GM10847 (cell line): ENCODE results near the gene LPP.

Experiments used
- POLR2A ChIP-seq: IDR thresholded peaks from 2 replicates; pipeline ENCODE4 v1.6.1; 2011; ENCODE audit not compliant: insufficient read length; ENCODE audit errors: extremely low read depth

LPP gene

DNA sequence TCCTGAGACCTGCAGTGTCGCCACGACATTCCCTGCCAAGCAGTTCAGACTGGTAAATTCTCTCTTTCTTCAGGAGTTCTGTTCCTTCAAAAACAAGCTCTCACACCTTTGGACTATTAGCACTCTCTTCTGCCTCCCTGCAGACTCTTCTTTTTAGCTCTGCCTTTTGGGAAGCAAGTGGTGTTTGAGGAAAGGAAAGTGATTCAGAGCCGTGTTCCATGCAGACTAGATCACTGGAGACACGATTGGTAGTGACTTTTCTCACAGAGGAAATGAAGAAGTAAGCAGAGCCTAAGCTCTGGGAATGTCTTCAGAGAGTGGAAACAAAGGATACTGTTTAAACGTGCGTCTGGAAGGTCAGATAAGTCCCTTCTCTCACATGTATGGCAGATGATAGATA, 747.2 kb downstream of the LPP start:
- no peak for TF ChIP-seq POLR2A

DNA sequence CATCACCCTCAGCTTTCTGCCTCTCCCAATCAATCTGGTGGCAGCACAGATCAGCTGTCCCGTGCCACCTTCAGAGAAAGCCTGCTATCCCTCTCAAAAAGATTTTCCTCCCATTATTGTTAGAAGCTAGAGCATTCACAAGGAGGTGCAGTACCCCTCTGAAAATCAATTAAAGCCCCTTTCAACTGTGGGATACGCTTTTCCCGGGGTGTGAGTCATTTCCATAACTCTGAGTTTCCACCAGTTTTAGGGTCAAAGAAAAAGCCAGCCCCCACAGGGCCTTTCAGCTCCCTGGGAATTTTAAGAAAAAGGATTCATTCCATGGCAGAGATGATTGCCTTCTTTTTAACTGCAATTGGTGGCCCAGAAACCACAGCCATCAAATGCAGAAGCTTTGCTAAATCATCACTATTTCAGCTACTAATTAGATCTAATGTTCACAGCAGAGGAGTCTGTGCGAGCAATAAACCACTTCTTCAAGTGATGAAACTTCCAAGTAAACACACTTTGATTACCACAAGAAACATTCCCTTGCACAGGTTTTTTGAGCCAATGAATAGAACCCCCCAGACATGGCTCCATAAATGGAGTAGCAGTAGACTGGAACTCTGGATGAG, 747.8 kb downstream of the LPP start:
- no peak for TF ChIP-seq POLR2A

DNA sequence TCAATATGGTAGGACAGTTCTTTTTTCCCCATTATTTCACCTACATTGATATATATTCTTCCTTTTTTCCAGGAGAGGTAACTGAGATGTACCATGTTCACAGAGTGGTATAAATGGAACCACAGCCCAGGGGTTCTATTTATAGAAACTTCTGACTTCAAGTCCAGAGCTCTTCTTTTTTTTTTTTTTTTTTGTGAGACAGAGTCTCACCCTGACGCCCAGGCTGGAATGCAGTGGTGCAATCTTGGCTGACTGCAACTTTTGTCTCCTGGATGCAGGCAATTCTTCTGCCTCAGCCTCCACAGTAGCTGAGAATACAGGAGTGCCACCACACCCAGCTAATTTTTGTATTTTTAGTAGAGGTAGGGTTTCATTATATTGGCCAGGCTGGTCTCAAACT, 750.7 kb downstream of the LPP start:
- TF ChIP-seq POLR2A: no peak

DNA sequence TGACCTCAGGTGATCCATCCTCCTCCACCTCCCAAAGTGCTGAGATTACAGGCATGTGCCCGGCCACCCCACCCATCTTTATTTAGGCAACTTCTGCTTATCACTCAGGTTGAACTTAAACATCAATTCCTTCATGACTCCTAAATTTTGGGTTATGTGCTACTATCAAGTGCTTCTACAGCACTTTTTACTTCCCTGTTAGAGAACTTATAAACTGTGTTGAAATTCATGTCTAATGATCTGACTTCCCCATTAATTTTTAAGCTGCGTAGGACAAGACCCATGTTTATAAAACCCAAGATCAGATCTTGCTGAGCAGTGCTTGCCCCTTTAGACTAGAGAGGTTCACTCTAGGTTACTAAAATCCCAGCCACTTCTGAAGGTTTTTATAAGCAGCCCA, 751.6 kb downstream of the LPP start:
- TF ChIP-seq POLR2A: no peak

DNA sequence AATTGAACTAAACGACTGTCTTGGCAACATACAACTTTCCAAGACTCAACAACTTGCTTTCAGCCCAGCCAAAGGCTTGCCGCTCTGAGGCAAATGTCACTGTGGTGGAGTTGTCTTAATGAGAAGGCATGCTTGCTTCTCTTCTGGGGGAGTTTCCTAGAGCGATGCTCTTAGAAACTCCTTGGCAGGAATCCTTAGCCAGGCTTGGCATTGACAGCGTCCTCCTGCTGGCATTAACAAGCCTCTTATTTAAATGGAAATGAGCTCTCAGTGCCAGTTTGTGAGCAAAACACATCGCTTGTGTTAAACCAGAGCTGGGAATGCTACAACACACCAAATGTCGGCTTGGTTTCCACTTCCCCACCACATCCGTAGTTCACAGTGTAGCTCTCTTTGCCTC, 752.3 kb downstream of the LPP start:
- TF ChIP-seq POLR2A: no peak

DNA sequence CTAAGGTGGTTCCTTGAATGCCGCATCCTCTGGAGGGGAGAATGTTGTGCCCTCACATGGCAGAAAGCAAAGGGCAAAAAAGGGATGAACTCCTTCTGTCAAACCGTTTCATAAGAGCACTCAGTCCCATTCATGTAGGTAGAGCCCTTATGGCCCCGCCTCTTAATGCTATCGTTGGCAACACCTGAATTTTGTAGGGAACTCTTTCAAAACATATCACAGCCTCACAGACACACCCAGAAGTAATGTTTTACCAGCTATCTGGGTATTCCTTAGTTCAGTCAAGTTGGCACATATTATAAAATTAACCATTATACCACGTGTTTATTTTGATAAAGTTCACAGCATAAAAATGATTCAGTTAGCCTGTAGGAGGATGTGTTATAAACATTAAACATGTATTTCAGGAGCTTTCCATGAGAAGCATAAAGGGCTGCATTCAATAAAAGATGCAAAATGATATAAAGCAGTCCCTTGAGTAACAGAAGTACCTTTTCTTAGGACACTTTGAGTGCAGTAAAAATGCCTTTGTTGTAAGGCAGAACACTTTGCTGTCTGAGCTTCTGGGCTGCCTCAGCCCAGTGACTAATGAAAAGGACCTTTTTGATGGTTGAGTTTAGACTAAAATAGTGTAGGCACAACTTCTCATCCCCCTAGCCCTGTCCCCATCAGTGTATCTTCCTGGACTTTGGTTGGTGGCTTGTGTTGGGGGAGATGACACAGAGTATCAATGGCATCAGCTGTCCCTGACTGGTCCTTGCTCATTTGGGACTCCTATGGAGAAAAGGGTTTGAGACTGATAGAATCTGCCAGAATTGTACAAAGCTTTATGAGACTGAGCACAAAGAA, 754.3 kb downstream of the LPP start:
- TF ChIP-seq POLR2A: no peak

DNA sequence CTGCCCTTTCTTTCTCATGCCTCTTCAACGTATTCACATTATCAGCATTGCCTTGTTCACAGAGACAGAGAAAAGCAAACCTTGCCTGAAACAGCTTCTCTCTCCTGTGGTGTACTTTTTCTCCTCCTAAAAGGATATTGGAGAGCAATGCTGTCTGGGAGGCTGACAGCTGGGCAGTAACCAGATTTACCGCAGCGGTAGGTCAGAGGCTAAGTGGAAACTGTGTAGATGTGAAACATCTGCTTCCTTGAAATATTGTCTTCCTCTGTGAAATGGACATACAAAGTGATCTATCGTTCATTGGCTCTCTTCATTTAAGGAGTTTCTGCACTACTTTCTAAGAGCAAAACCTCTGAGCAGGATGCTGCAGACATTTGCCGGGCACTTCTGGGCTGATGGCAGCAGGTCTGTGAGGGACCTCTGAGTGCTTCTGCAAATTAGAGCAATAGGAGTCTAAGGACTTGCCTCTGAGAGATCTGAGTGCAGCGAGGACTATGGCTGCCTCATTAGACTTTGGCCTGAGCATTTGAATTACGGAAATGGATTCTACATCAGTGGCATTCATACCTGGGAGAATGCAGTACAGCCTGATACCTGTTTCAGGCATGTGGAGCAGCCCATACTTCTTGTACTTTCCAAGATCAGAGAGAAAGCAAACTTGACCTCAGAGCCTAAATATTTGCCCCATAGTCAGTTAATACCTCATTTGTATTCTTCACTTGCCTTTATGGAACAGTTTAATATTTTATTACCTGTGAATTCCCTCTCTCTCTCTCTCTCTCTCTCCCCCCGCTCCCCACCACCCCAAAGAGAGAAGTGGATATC, 757.3 kb downstream of the LPP start:
- TF ChIP-seq POLR2A: no peak

DNA sequence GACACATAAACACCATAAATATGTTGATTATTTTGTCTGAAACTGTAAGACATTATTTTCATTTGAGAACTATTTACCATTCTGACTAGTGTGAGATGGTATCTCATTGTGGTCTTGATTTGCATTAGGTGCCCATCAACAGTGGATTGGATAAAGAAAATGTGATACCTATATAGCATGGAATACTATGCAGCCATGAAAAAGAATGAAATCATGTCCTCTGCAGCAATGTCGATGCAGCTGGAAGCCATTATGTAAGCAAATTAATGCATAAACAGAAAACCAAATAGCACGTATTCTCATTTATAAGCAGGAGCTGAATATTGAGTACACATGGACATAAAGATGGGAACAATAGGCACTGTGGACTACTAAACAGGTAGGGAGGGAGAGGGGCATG, 759.1 kb downstream of the LPP start:
- TF ChIP-seq POLR2A: no peak

DNA sequence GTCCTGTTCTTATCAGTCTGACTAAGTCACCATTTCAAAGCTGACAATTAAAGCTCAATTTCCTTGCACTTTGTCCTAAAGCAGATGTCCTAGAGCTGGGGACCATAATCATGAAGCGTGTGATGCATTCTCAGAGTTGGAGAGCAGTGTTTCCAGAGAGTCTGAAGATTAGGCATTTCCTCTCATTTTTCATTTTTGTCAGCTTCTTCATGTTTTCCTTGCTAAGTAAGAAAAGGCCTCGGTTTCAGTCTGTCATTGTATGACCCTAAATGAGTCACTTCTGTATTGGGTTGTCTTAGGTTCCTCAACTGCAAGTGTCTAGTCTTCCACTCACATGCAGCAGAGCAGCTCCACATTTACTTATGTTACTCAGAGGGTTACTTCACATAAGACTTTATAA, 760.6 kb downstream of the LPP start:
- no peak for TF ChIP-seq POLR2A

DNA sequence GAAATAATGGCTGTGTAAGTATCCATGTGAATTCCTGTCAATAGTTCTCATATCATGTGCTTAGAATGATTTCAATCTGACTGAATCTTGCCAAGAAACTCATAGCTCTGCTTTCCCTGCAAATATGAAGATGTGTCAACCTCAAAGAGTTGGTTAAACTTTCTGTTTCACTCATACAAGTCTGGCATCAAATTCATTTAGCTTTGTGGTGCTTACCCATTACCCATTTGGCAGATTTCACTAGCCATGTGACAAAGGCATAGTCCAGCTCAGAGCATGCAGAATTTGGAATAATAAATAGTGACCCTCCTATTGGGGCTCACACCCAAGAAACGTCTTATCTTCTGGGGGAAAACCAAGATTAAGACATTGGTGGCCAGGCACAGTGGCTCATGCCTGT, 761.2 kb downstream of the LPP start:
- no peak for TF ChIP-seq POLR2A

DNA sequence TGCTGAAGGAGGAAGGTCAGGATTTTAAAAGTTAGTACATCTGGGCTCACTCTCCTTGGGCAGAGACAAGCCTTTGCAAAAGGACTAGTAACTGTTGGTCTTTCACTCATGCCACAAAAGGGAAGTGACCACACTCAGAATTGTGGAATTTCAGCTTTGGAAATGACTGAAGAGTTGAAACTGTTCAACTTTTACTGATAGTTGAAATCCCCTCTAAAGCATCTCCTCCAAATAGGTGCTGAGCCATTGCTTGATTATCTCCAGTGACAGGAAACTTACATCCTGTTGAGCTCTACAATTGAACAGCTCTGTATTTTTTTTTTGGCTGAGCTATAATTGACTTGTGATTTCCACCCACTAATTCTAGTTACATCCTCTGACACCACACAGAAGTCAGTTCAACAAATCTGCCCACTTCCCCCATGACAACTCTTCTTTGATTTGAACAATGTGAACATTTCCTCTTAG, 763.0 kb downstream of the LPP start:
- no peak for TF ChIP-seq POLR2A

DNA sequence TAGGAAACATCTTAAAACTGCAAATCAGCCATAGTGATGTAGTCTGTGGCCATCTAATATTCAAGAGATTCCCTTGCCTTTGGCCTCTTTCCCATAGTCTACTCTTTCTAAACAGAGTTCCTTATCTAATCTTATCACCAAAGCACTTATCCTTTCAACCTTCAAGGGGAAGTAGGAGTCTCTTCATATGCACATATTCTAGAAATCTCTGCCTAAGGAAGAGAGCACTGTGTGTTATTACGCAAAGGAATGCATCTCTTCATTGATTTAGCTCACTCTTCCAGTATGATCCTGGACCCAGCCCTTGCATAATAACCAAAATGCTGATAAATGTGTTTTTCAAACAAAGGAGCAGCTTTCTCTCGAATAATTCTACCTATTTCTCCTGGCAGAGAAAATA, 764.1 kb downstream of the LPP start:
- no peak for TF ChIP-seq POLR2A

DNA sequence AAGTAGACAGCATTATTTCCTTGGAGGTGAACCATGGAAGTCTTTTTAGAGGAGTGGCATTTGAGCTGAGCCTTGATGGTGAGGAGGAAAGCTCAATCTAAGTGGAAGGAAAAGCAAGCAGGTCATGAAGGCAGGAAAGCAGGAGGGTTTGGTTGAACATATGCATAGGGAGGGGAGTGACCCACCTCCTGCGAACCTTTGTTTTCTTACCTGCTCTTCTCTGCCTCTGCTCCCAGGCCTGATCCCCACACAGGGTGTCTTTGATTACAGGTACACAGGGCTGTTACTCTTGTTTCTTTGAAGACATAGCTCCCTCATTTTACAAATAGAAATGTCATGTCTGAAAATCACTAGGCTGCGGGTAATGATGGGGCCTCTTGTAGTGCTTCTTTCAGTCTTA, 769.7 kb downstream of the LPP start:
- TF ChIP-seq POLR2A: no peak

DNA sequence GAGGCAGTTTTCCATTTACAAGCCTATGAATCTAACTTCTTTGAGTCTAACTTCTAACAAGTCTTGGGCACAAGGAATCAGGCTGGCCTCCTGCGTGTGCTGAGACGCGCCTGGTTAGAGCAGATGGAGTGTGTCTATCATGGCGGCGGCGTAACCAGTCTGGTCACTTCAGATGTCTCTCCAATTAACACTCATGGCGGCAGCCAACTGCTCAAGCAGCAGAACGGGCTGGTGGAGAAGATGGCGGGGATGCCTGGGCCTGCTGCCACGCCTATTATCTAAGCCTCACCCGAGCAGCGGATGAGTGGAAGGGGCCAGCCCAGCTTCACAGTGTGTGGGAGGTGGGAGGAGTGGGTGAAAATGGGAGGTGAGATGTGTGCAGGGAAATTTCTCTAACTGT, 771.4 kb downstream of the LPP start:
- TF ChIP-seq POLR2A: no peak

DNA sequence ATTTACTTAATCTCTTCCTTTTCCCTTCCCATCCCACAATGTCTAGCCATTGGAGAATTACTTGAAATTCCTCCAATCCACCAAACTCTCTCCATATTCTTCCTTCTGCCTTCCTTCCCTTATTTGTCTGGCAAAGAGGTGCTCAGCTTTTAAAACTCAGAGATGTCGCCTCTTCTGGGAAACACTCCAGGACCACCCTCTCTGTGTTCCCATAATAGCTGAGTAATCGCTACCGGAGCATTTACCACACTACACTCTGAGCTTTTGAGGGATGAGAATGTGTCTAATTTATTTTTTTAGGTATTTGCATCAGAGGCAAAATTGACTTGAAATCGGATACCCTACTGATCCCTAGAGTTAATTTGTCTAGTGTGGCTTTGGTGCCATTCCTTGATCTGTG, 772.2 kb downstream of the LPP start:
- TF ChIP-seq POLR2A: no peak
